GM12865 (cell line): Measurements from ENCODE around the gene LCE1E.

Experiments
- DNase-seq: peaks from one replicate; pipeline ENCODE4 v3.0.0; 2010; ENCODE audit warnings: low read depth
- H3K4me3 ChIP-seq: 2 replicates; pipeline ENCODE4 v1.5.1; 2011; ENCODE audit warnings: mild to moderate bottlenecking, low read depth, low read length, control low read depth
- TF ChIP-seq, protein P1 (sequence below): IDR thresholded peaks from 2 replicates; pipeline ENCODE4 v1.5.1; 2011; ENCODE audit warnings: low read length, control low read depth, low read depth, inconsistent platforms; ENCODE audit not compliant: insufficient read depth; ENCODE audit errors: missing control alignments

Gene LCE1E

DNA sequence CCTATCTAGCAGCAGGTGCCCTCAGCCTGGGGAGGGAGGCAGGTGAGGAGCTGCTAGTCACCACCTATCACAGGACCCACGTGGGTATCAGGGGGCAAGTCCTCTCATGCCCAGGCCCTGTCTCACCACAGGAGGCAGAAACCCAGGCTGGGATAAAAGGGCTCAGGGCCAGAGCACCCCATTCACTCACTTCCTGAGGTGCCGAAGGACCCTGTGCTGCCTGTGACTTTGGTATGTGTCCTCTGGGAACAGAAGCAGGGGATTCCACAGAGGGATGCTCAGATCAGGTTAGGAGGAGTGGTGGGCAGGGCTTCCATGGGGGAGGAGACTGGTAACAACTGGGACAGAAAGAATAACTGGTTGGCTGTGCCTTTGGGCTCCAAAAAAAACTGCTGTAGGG, at the start of gene LCE1E:
LCE1E (plus strand) TSS at position 181 of the 400 bp plus-strand sequence. CDS start 1,043 bp downstream, outside the sequence.
- no peak within 1 kb of the TSS; the same call in 1 of the 2 replicates for H3K4me3 ChIP-seq
- TF ChIP-seq, protein P1, sequence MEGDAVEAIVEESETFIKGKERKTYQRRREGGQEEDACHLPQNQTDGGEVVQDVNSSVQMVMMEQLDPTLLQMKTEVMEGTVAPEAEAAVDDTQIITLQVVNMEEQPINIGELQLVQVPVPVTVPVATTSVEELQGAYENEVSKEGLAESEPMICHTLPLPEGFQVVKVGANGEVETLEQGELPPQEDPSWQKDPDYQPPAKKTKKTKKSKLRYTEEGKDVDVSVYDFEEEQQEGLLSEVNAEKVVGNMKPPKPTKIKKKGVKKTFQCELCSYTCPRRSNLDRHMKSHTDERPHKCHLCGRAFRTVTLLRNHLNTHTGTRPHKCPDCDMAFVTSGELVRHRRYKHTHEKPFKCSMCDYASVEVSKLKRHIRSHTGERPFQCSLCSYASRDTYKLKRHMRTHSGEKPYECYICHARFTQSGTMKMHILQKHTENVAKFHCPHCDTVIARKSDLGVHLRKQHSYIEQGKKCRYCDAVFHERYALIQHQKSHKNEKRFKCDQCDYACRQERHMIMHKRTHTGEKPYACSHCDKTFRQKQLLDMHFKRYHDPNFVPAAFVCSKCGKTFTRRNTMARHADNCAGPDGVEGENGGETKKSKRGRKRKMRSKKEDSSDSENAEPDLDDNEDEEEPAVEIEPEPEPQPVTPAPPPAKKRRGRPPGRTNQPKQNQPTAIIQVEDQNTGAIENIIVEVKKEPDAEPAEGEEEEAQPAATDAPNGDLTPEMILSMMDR, result no peak
- DNase-seq, result peak; percentile 29

DNA sequence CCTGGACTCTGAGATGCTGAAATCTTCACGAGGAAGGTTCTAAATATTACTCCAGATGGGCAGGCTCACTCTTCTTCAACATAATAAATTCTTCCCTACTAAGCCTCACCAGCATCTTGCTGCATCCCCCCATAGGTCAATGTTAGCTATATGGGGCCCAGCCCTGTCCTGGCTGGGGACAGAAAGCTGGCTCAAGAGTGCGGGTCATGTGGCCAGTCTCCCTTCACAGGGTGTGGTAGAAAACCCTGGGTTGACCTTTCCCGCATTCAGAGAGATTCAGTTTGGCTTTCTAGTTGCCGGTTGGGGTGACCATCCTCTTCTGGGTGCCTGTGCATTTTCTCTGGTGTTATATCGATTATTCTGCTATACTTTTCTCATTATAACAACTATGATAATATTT, 48.1 kb upstream of the LCE1E start:
- H3K4me3 ChIP-seq, result no peak overlapping the region

GRCh38 chr1:152739841-152740240, 46.2 kb upstream of the LCE1E start:
- TF ChIP-seq, protein P1, result no peak
- H3K4me3 ChIP-seq, result no peak overlapping the region
- DNase-seq, result no peak

More for the DNA sequence above, 48.1 kb upstream of the LCE1E start:
- TF ChIP-seq, protein P1, result no peak
- no peak for DNase-seq

- H3K4me3 ChIP-seq, result no peak overlapping the region
- DNase-seq, result no peak
- TF ChIP-seq, protein P1, result no peak
These were observed 44.4 kb upstream of the LCE1E start for GRCh38 chr1:152741656-152742055.

GRCh38 chr1:152743371-152744145, 42.5 kb upstream of the LCE1E start:
- DNase-seq, result no peak
- TF ChIP-seq, protein P1, result no peak

DNA sequence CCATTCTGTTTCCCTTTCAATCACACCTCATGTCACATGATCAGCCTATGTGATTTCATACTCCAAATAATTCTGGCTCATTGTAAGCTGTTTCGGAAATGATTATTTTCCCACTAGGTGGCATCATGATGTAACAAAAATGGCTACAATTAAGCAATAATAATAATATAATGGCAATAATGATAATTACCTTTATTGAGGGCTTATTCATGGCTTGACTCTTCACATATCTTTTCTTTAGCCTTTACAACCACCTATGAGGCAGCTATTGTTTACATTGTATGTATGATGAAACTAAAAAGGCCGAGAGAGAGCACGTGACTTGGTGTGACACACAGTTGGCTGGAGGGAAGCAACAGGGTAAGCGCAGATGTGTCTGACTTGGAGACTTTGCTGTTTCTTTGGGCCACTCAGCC, 40.8 kb upstream of the LCE1E start:
- H3K4me3 ChIP-seq, result no peak overlapping the region
- no peak for DNase-seq
- TF ChIP-seq, protein P1, result no peak

More at GRCh38 chr1:152743371-152744145, 42.5 kb upstream of the LCE1E start:
- H3K4me3 ChIP-seq, result no peak overlapping the region
